GM12878 (cell line): ENCODE measurements around the gene WDR48. TPM values are rescaled to one million over a fixed set of nuclear protein-coding genes. Genes with fewer than 3 reads are reported as not detected.

Experiments used
- ATAC-seq: fragments of 200-7000 bp; cut with Tn5 transposase; 3 replicates; pipeline ENCODE4 v1.9.1; 2020; ENCODE audit warnings: mild to moderate bottlenecking, moderate library complexity
- BruUV-seq: library from RNA; stranded (reverse); fragments of 400-500 nt; replicated peaks from 2 replicates; lab custom pipeline; 2021; lab: Mats Ljungman, UMichigan
- CTCF ChIA-PET: fragments of 300-600 bp; sonication (Branson Sonifier 250); formaldehyde crosslinking; extraction: SDS; loops from one replicate; lab custom pipeline; 2021; ENCODE audit warnings: inconsistent platforms; lab: Yijun Ruan, JAX
- POLR2A ChIA-PET: fragments of 350-600 bp; formaldehyde crosslinking; extraction: SDS; loops from one replicate; lab custom pipeline; 2021; ENCODE audit warnings: inconsistent platforms; lab: Charles Lee
- RAD21 ChIA-PET: fragments of 300-600 bp; sonication (Branson Sonifier 250); formaldehyde crosslinking; loops from one replicate; lab custom pipeline; 2023; ENCODE audit warnings: antibody characterized with exemption; ENCODE audit not compliant: unreplicated experiment; lab: Charles Lee
- SMC1A ChIA-PET: fragments of 300-600 bp; sonication (Branson Sonifier 250); formaldehyde crosslinking; loops from one replicate; lab custom pipeline; 2023; ENCODE audit not compliant: unreplicated experiment, uncharacterized antibody; lab: Charles Lee
- DNase-seq: peaks from one replicate; pipeline ENCODE4 v3.0.0-alpha.2; 2011; ENCODE audit warnings: low read depth, low spot score
- FAIRE-seq: peaks from 3 replicates; lab custom pipeline; 2011; peaks lifted over from hg19 to GRCh38; lab: Jason Lieb, UNC
- H2AFZ ChIP-seq: 2 replicates; pipeline ENCODE4 v1.6.0; 2011; ENCODE audit warnings: low read depth, low read length, control low read depth; ENCODE audit not compliant: control insufficient read depth
- H3K27ac ChIP-seq: 2 replicates; pipeline ENCODE4 v1.5.1; 2011; ENCODE audit warnings: control low read depth; ENCODE audit not compliant: control insufficient read depth, insufficient read depth
- H3K27me3 ChIP-seq, 2 experiments: replicated peaks in 1 of 2; 2 replicates each; pipeline versions ENCODE4 v1.6.0 to v1.6.1; 2011; ENCODE audit warnings: low read length in 1 of 2; ENCODE audit not compliant: control insufficient read depth in 2 of 2, insufficient read depth in 2 of 2
- H3K36me3 ChIP-seq, 2 experiments: 2 replicates each; pipeline ENCODE4 v1.5.1; 2011; ENCODE audit warnings: low read length in 1 of 2; ENCODE audit not compliant: control insufficient read depth in 2 of 2, insufficient read depth in 2 of 2
- H3K4me1 ChIP-seq: 2 replicates; pipeline ENCODE4 v1.6.1; 2011; ENCODE audit warnings: mild to moderate bottlenecking, low read length, moderate library complexity, mixed read lengths; ENCODE audit not compliant: control insufficient read depth, insufficient read depth
- H3K4me2 ChIP-seq: 2 replicates; pipeline ENCODE4 v1.6.0; 2011; ENCODE audit warnings: control low read depth; ENCODE audit not compliant: control insufficient read depth, insufficient read depth
- H3K4me3 ChIP-seq: fragments of 200-600 bp; sonication (generic); 2 replicates; pipeline ENCODE4 v1.5.1; 2016
- H3K79me2 ChIP-seq: 2 replicates; pipeline ENCODE4 v1.6.0; 2011; ENCODE audit warnings: low read length; ENCODE audit not compliant: control insufficient read depth, insufficient read depth
- H3K9ac ChIP-seq: 2 replicates; pipeline ENCODE4 v1.8.0; 2011; ENCODE audit warnings: low read length, control low read depth, mixed read lengths; ENCODE audit not compliant: control insufficient read depth, insufficient read depth
- H3K9me3 ChIP-seq: replicated peaks from 3 replicates; pipeline ENCODE4 v1.5.1; 2011; ENCODE audit warnings: mild to moderate bottlenecking, low read length; ENCODE audit not compliant: control insufficient read depth, insufficient read depth
- H4K20me1 ChIP-seq: 2 replicates; pipeline ENCODE4 v1.6.0; 2011; ENCODE audit not compliant: control insufficient read depth, insufficient read depth
- BHLHE40 ChIP-seq, 2 experiments: fragments of 450-650 bp in 1 of 2; IDR thresholded peaks; 2 replicates each; pipeline ENCODE4 v1.6.1; 2011 to 2017; ENCODE audit warnings: low read depth in 2 of 2, borderline replicate concordance in 1 of 2, improper control_type of control experiment in 1 of 2, low read length in 1 of 2, mild to moderate bottlenecking in 1 of 2
- CTCF ChIP-seq, 3 experiments: IDR thresholded peaks in 2 of 3; conservative IDR thresholded peaks in 1 of 3; 2 replicates each; pipeline ENCODE4 v1.5.1; 2011; ENCODE audit warnings: low read depth in 3 of 3, low read length in 3 of 3, mild to moderate bottlenecking in 3 of 3, control low read depth in 2 of 3, moderate library complexity in 2 of 3, inconsistent platforms in 1 of 3, mixed read lengths in 1 of 3; ENCODE audit not compliant: control insufficient read depth in 2 of 3, insufficient read depth in 1 of 3; ENCODE audit errors: extremely low read depth in 1 of 3
- EED ChIP-seq: sonication (generic); IDR thresholded peaks from 2 replicates; pipeline ENCODE4 v1.6.1; 2016; ENCODE audit warnings: antibody characterized with exemption, low read depth
- RAD21 ChIP-seq: IDR thresholded peaks from 2 replicates; pipeline ENCODE4 v1.6.1; 2011; ENCODE audit warnings: mild to moderate bottlenecking, low read depth, low read length, moderate library complexity; ENCODE audit not compliant: insufficient read depth
- RUNX3 ChIP-seq: IDR thresholded peaks from 2 replicates; pipeline ENCODE4 v1.6.1; 2012; ENCODE audit warnings: low read length, inconsistent platforms
- SMC3 ChIP-seq: IDR thresholded peaks from 2 replicates; pipeline ENCODE4 v1.6.1; 2011; ENCODE audit warnings: low read length, improper control_type of control experiment, borderline replicate concordance
- SPI1 ChIP-seq: IDR thresholded peaks from 2 replicates; pipeline ENCODE4 v1.6.1; 2011; ENCODE audit warnings: low read depth, mild to moderate bottlenecking, low read length, moderate library complexity, borderline replicate concordance; ENCODE audit not compliant: insufficient read depth
- TCF7 ChIP-seq: IDR thresholded peaks from 2 replicates; pipeline ENCODE4 v1.6.1; 2014; ENCODE audit warnings: antibody characterized with exemption, borderline replicate concordance
- YY1 ChIP-seq: IDR thresholded peaks from 2 replicates; pipeline ENCODE4 v1.6.1; 2011; ENCODE audit warnings: low read depth, mild to moderate bottlenecking, low read length
- ZSCAN29 ChIP-seq: fragments of 450-650 bp; IDR thresholded peaks from 2 replicates; pipeline ENCODE4 v1.6.1; 2017; ENCODE audit warnings: mild to moderate bottlenecking, moderate library complexity
- WGBS: methylation state at CpG from one replicate; pipeline ENCODE4 v1.1.6; 2016; ENCODE audit warnings: low lambda C conversion rate; ENCODE audit not compliant: insufficient replicate concordance, insufficient coverage; ENCODE audit errors: missing lambda C conversion rate; 5-methylcytosine and 5-hydroxymethylcytosine counted together
- in situ Hi-C: fragments of 300-500 bp; cut with MboI; formaldehyde crosslinking; loops from 9 replicates; pipeline ENCODE4 v1.14.3; 2018; ENCODE audit warnings: mixed read lengths
- intact Hi-C: fragments of 100-400 bp; cut with micrococcal nuclease; formaldehyde crosslinking; loops from one replicate; pipeline ENCODE4 v1.14.2; 2022; ENCODE audit not compliant: unreplicated experiment
- polyA plus RNA-seq, 11 experiments: library from polyadenylated mRNA; depleted of rRNA in 4 of 11; unstranded in 6 of 11; stranded (reverse) in 5 of 11; fragments of >200 nt; fragmentation: Nextera tagmentation in 4 of 11; fragmentation: Illumina TruSeq in 1 of 11; extraction: Ambion mirVana in 4 of 11; extraction: Trizol in 1 of 11; gene quantifications; 1 replicate in 1 of 11; 2 replicates in 10 of 11; pipeline versions ENCODE4 v1.2.1 to v1.2.3, GENCODE V29; 2011 to 2016; ENCODE audit warnings: inconsistent platforms in 2 of 11, missing spikeins in 2 of 11, low read depth in 1 of 11
- total RNA-seq, 4 experiments: library from RNA; depleted of rRNA in 3 of 4; stranded (reverse); fragments of >200 nt in 3 of 4; fragmentation: Illumina TruSeq in 1 of 4; extraction: Trizol in 1 of 4; gene quantifications; 2 replicates each; pipeline versions ENCODE4 v1.2.1 to v1.2.3, GENCODE V29; 2013 to 2021

Gene WDR48
- total and polyA plus RNA-seq, 10 of the 15 experiments (the other 5 are each of a cell fraction or from before 2014, with no cell fraction given) = 16.8 to 43.8 (median 29.0) TPM

- CTCF ChIA-PET = interaction anchor here (0.5 to 4.5 kb wide), 22 partner anchors 9 to 1181 kb away, joined by 3 to 47 read pairs (median 5); partner anchors contain the start of genes GORASP1, TTC21A and XIRP1
- Histone ChIP-seq H3K36me3 (no peaks in the 10 kb centered on the region), H4K20me1 (no peaks in the 10 kb centered on the region), H3K27ac (no peak overlapping the region), H3K4me3 (no peak overlapping the region), H2AFZ (no peak overlapping the region), H3K4me1 (peaks cover 25% of the 10 kb centered on the region), H3K4me2 (no peak overlapping the region), H3K27me3 (no peaks in the 10 kb centered on the region), H3K9ac (no peak overlapping the region), H3K79me2 (no peaks in the 10 kb centered on the region), H3K9me3 (no peaks in the 10 kb centered on the region)
- POLR2A ChIA-PET = interaction anchor here (1.0 kb wide), 1 partner anchor 63 kb away, joined by 3 read pairs; no protein-coding TSS in a partner anchor
- 55% methylated on average over 5 of the region's 6 CpGs for WGBS
- ATAC-seq (peak; percentile 67), DNase-seq (no peak), FAIRE-seq (peak; percentile 49)
- no TSS peak for BruUV-seq
- intact Hi-C loops (no loop called here), in situ Hi-C loops (no loop called here)
- TF ChIP-seq YY1 (0 out of 2 replicates have a peak, but pooled peaks have one; percentile 27), SPI1 (peak; percentile 46; the same call in 1 of the 2 replicates), CTCF (IDR thresholded peaks at IDR 0.05 in 2 of 3, conservative IDR thresholded peaks at IDR 0.05 in 1 of 3; ENCODE audit: control insufficient read depth in 2 of 3, extremely low read depth in 1 of 3, insufficient read depth in 1 of 3, low read depth in 3 of 3, low read length in 3 of 3) (peak; percentile 37 to 46 (median 44); a peak in 5 of 6 replicates), TCF7 (no peak), SMC3 (peak; percentile 51; the same call in 1 of the 2 replicates), EED (peak; percentile 64; the same call in 1 of the 2 replicates), RAD21 (peak; percentile 73), ZSCAN29 (no peak), BHLHE40 (IDR thresholded peaks at IDR 0.05; ENCODE audit: borderline replicate concordance in 1 of 2, low read depth in 2 of 2, low read length in 1 of 2) (peak; percentile 38 to 71; a peak in 2 of 4 replicates), RUNX3 (peak; percentile 82)
- RAD21 ChIA-PET = interaction anchor here (0.7 to 4.2 kb wide), 8 partner anchors 21 to 169 kb away, joined by 3 to 40 read pairs (median 3); no protein-coding TSS in a partner anchor
- SMC1A ChIA-PET = interaction anchor here (0.7 to 4.8 kb wide), 13 partner anchors 8 to 169 kb away, joined by 3 to 45 read pairs (median 5); partner anchors contain the start of gene XIRP1
Measured at GRCh38 chr3:39126532-39127071, 74.8 kb downstream of the WDR48 start.
